K562 (cell line): ENCODE results near the gene RNF121. TPM values are rescaled to one million over a fixed set of nuclear protein-coding genes. Genes with fewer than 3 reads are reported as not detected.

ENCODE experiments used
- ATAC-seq: fragments of 200-7000 bp; cut with Tn5 transposase; 3 replicates; pipeline ENCODE4 v1.9.1; 2020; ENCODE audit warnings: moderate library complexity
- BruUV-seq: library from RNA; stranded (reverse); fragments of 400-500 nt; replicated peaks from 2 replicates; lab custom pipeline; 2021; lab: Mats Ljungman, UMichigan
- CTCF ChIA-PET: fragments of 300-600 bp; formaldehyde crosslinking; extraction: SDS; loops from one replicate; lab custom pipeline; 2021; ENCODE audit warnings: low intra/inter-chr PET ratio; lab: Yijun Ruan, JAX
- POLR2A ChIA-PET: fragments of 300-600, 350-650 bp; sonication (Branson Sonifier 250); formaldehyde crosslinking; extraction: SDS; loops from one replicate; lab custom pipeline; 2021; ENCODE audit warnings: antibody characterized with exemption, inconsistent platforms; lab: Yijun Ruan, JAX
- DNase-seq, 4 experiments: peaks; one replicate each; pipeline versions ENCODE4 v3.0.0 to v3.0.0-alpha.2; 2011 to 2018; ENCODE audit warnings: low spot score in 3 of 4, mixed read lengths in 3 of 4; ENCODE audit errors: extremely low read depth in 1 of 4
- FAIRE-seq: peaks from 2 replicates; lab custom pipeline; 2011; peaks lifted over from hg19 to GRCh38; lab: Jason Lieb, UNC
- H2AFZ ChIP-seq: 2 replicates; pipeline ENCODE4 v1.6.0; 2011; ENCODE audit warnings: low read depth, low read length, control low read depth, inconsistent platforms
- H3K27ac ChIP-seq: fragments of 200-600 bp; 3 replicates; pipeline ENCODE4 v1.8.0; 2011; ENCODE audit warnings: low read depth, mild to moderate bottlenecking, control low read depth, inconsistent platforms, low read length, moderate library complexity, mixed read lengths; ENCODE audit errors: extremely low read depth
- H3K27me3 ChIP-seq, 2 experiments: fragments of 300-600 bp in 1 of 2; 2 replicates in 1 of 2; 3 replicates in 1 of 2; pipeline versions ENCODE4 v1.6.0 to v1.8.0; 2011; ENCODE audit warnings: inconsistent platforms in 2 of 2, low read length in 2 of 2, mild to moderate bottlenecking in 1 of 2, mixed read lengths in 1 of 2, moderate library complexity in 1 of 2; ENCODE audit not compliant: control insufficient read depth in 2 of 2, insufficient read depth in 2 of 2
- H3K36me3 ChIP-seq: fragments of 300-600 bp; 3 replicates; pipeline ENCODE4 v1.8.0; 2011; ENCODE audit warnings: mild to moderate bottlenecking, low read length, inconsistent platforms; ENCODE audit not compliant: control insufficient read depth, insufficient read depth
- H3K4me1 ChIP-seq, 2 experiments: fragments of 200-600 bp in 1 of 2; replicated peaks in 1 of 2; 2 replicates in 1 of 2; 3 replicates in 1 of 2; pipeline versions ENCODE4 v1.5.1 to v1.8.0; 2011; ENCODE audit warnings: inconsistent platforms in 2 of 2, low read length in 2 of 2, mild to moderate bottlenecking in 1 of 2, mixed read lengths in 1 of 2, moderate library complexity in 1 of 2; ENCODE audit not compliant: control insufficient read depth in 2 of 2, insufficient read depth in 2 of 2
- H3K4me2 ChIP-seq: 2 replicates; pipeline ENCODE4 v1.6.1; 2011; ENCODE audit warnings: low read length, control low read depth, inconsistent platforms, mixed read lengths; ENCODE audit not compliant: insufficient read depth
- H3K4me3 ChIP-seq: fragments of 200-600 bp; sonication (generic), shearing (Covaris generic); 2 replicates; pipeline ENCODE4 v1.5.1; 2016; ENCODE audit warnings: control low read depth, inconsistent platforms
- H3K79me2 ChIP-seq: fragments of 200-600 bp; 3 replicates; pipeline ENCODE4 v1.8.0; 2011; ENCODE audit warnings: low read length, inconsistent platforms; ENCODE audit not compliant: control insufficient read depth, insufficient read depth
- H3K9ac ChIP-seq, 2 experiments: 2 replicates each; pipeline versions ENCODE4 v1.6.0 to v1.6.1; 2011; ENCODE audit warnings: low read depth in 2 of 2, low read length in 2 of 2, control low read depth in 1 of 2, inconsistent platforms in 1 of 2, mild to moderate bottlenecking in 1 of 2, mixed read lengths in 1 of 2; ENCODE audit not compliant: insufficient read depth in 1 of 2
- H3K9me1 ChIP-seq: one replicate; pipeline ENCODE4 v1.6.0; 2011; ENCODE audit warnings: inconsistent platforms, mild to moderate bottlenecking, low read length, moderate library complexity; ENCODE audit not compliant: control insufficient read depth, insufficient read depth
- H3K9me3 ChIP-seq: replicated peaks from 2 replicates; pipeline ENCODE4 v1.5.1; 2011; ENCODE audit warnings: low read depth, low read length, inconsistent platforms; ENCODE audit not compliant: control insufficient read depth, insufficient read depth
- H4K20me1 ChIP-seq: replicated peaks from 2 replicates; pipeline ENCODE4 v1.6.1; 2011; ENCODE audit warnings: low read length, inconsistent platforms, mixed read lengths; ENCODE audit not compliant: control insufficient read depth, insufficient read depth
- BDP1 ChIP-seq: IDR thresholded peaks from 3 replicates; pipeline ENCODE4 v1.6.1; 2011; ENCODE audit not compliant: insufficient read length, insufficient read depth
- CC2D1A ChIP-seq: fragments of 450-650 bp; IDR thresholded peaks from 2 replicates; pipeline ENCODE4 v1.6.1; 2017; ENCODE audit warnings: mild to moderate bottlenecking
- E2F1 ChIP-seq: sonication (generic); formaldehyde crosslinking; IDR thresholded peaks from 2 replicates; pipeline ENCODE4 v1.8.1; 2023; ENCODE audit warnings: mild to moderate bottlenecking, missing genetic modification reagents, moderate library complexity
- EHMT2 ChIP-seq: fragments of 450-650 bp; IDR thresholded peaks from 2 replicates; pipeline ENCODE4 v1.6.1; 2018; ENCODE audit warnings: antibody characterized with exemption
- FOXK1 ChIP-seq: sonication (generic); formaldehyde crosslinking; IDR thresholded peaks from 2 replicates; pipeline ENCODE4 v1.8.0; 2022; ENCODE audit warnings: missing genetic modification reagents, mild to moderate bottlenecking, borderline replicate concordance
- GMEB1 ChIP-seq: fragments of 250-450 bp; sonication (Bioruptor Pico); IDR thresholded peaks from 2 replicates; pipeline ENCODE4 v1.4.0; 2020; ENCODE audit warnings: mild to moderate bottlenecking
- HNRNPK ChIP-seq: fragments of 200-400 bp; formaldehyde crosslinking; IDR thresholded peaks from one replicate; pipeline ENCODE4 v1.6.1; 2018; ENCODE audit warnings: mild to moderate bottlenecking, low read depth, low read length; ENCODE audit not compliant: poor library complexity, severe bottlenecking
- JUND ChIP-seq, 2 experiments: IDR thresholded peaks; 2 replicates in 1 of 2; 3 replicates in 1 of 2; pipeline ENCODE4 v1.6.1; 2011; ENCODE audit warnings: borderline replicate concordance in 2 of 2, low read depth in 2 of 2, low read length in 2 of 2, improper control_type of control experiment in 1 of 2, missing biosample characterization in 1 of 2, missing genetic modification characterization in 1 of 2, missing genetic modification reagents in 1 of 2
- KDM1A ChIP-seq, 2 experiments: fragments of 450-650 bp; IDR thresholded peaks; 2 replicates each; pipeline ENCODE4 v1.6.1; 2016; ENCODE audit warnings: mild to moderate bottlenecking in 2 of 2
- MTA3 ChIP-seq: fragments of 450-650 bp; formaldehyde crosslinking; IDR thresholded peaks from 2 replicates; pipeline ENCODE4 v1.6.1; 2017; ENCODE audit warnings: mild to moderate bottlenecking, borderline replicate concordance
- U2AF2 ChIP-seq: fragments of 200-400 bp; formaldehyde crosslinking; optimal IDR thresholded peaks from 2 replicates; pipeline ENCODE3; 2017; ENCODE audit warnings: low read depth, mild to moderate bottlenecking, low read length
- ZKSCAN8 ChIP-seq: fragments of 200-800 bp; sonication (Bioruptor generic); IDR thresholded peaks from 2 replicates; pipeline ENCODE4 v1.6.1; 2016; ENCODE audit warnings: missing genetic modification characterization, missing compliant biosample characterization
- ZNF511 ChIP-seq: sonication (generic); formaldehyde crosslinking; IDR thresholded peaks from 2 replicates; pipeline ENCODE4 v1.8.0; 2022; ENCODE audit warnings: mild to moderate bottlenecking, missing genetic modification reagents
- ZNF644 ChIP-seq: fragments of 200-800 bp; sonication (Bioruptor generic); IDR thresholded peaks from 2 replicates; pipeline ENCODE4 v1.6.1; 2016; ENCODE audit warnings: low read depth, missing genetic modification characterization, missing compliant biosample characterization
- ZNF699 ChIP-seq: fragments of 250-450 bp; sonication (Bioruptor Pico); IDR thresholded peaks from 2 replicates; pipeline ENCODE4 v1.8.0; 2021; ENCODE audit warnings: mild to moderate bottlenecking, moderate library complexity; ENCODE audit not compliant: insufficient replicate concordance
- WGBS: fragments of 100-300 bp; shearing (Covaris generic); methylation state at CpG from one replicate; pipeline ENCODE4 v1.1.6; 2016; ENCODE audit warnings: low coverage, mixed read lengths; ENCODE audit not compliant: insufficient coverage; ENCODE audit errors: missing lambda C conversion rate; 5-methylcytosine and 5-hydroxymethylcytosine counted together
- in situ Hi-C: fragments of 300-500 bp; cut with MboI; formaldehyde crosslinking; loops from 4 replicates; pipeline ENCODE4 v1.15.0; 2018; ENCODE audit warnings: inconsistent platforms, mixed read lengths
- intact Hi-C: fragments of 100-400 bp; cut with micrococcal nuclease; formaldehyde crosslinking; loops from 2 replicates; pipeline ENCODE4 v1.14.2; 2022
- polyA plus RNA-seq, 8 experiments: library from polyadenylated mRNA; depleted of rRNA in 4 of 8; stranded (reverse) in 5 of 8; unstranded in 3 of 8; fragments of >200 nt; fragmentation: Nextera tagmentation in 2 of 8; fragmentation: Illumina TruSeq in 1 of 8; extraction: Ambion mirVana in 2 of 8; extraction: Trizol in 1 of 8; gene quantifications; 2 replicates each; pipeline versions ENCODE4 v1.2.1 to v1.2.3, GENCODE V29; 2011 to 2014; ENCODE audit warnings: inconsistent platforms in 1 of 8, missing spikeins in 1 of 8
- total RNA-seq, 7 experiments: library from RNA; depleted of rRNA in 6 of 7; stranded (reverse); fragments of >200 nt in 6 of 7; fragmentation: Illumina TruSeq in 2 of 7; extraction: Trizol in 2 of 7; gene quantifications; 2 replicates each; pipeline versions ENCODE4 v1.2.1 to v1.2.3, GENCODE V29; 2011 to 2021; ENCODE audit warnings: low replicate concordance in 1 of 7

Gene RNF121
- total and polyA plus RNA-seq, 9 of the 15 experiments (the other 6 are each of a cell fraction or from before 2014, with no cell fraction given), result 8.0 to 63.4 (median 20.5) TPM

GRCh38 chr11:71935338-71935925 lies 6.6 kb downstream of the RNF121 start:
- ChIA-PET POLR2A (no interaction called here), CTCF (no interaction called here)
- no peak for DNase-seq
- TF ChIP-seq FOXK1 (CRISPR knock-in tag) (no peak), JUND (IDR thresholded peaks at IDR 0.05; ENCODE audit: borderline replicate concordance, low read depth, low read length) (no peak), JUND (tag; IDR thresholded peaks at IDR 0.05; ENCODE audit: borderline replicate concordance, low read depth, low read length) (no peak), U2AF2 (no peak), E2F1 (CRISPR knock-in tag) (no peak), ZNF644 (tag) (no peak), KDM1A (IDR thresholded peaks at IDR 0.05) (no peak), ZNF511 (CRISPR knock-in tag) (no peak), GMEB1 (CRISPR knock-in tag) (no peak), HNRNPK (no peak), MTA3 (no peak), ZKSCAN8 (no peak), ZNF699 (CRISPR knock-in tag) (no peak), BDP1 (no peak), CC2D1A (no peak), EHMT2 (no peak)
- 82% methylated on average over 4 of the region's 4 CpGs for WGBS
- intact Hi-C loops, result no loop called here
- in situ Hi-C loops, result no loop called here
- H3K9ac ChIP-seq, result no peak overlapping the region
- no peaks in the 10 kb centered on the region; a peak in 2 of 5 replicates for H3K4me1 ChIP-seq
- no peaks in the 10 kb centered on the region for H3K9me3 ChIP-seq
- no peak overlapping the region for H3K4me3 ChIP-seq
- H3K79me2 ChIP-seq, result peaks cover 89% of the 10 kb centered on the region
- no peak overlapping the region for H2AFZ ChIP-seq
- peaks cover 33% of the 10 kb centered on the region for H3K36me3 ChIP-seq
- ATAC-seq, result no peak
- H3K9me1 ChIP-seq, result no peaks in the 10 kb centered on the region
- no peak overlapping the region for H3K4me2 ChIP-seq
- peaks cover 15% of the 10 kb centered on the region; the same call in 1 of the 2 replicates for H4K20me1 ChIP-seq
- no peak overlapping the region for H3K27ac ChIP-seq
- H3K27me3 ChIP-seq, result no peaks in the 10 kb centered on the region
- BruUV-seq, result no TSS peak
- no peak for FAIRE-seq
